Inflammatory macrophage (primary cell): ENCODE measurements around the gene GATD1.

Experiments used
- DNase-seq, 2 donors: peaks; one replicate each; pipeline ENCODE4 v3.0.0-alpha.2; 2020 to 2022

The GATD1 gene

DNA sequence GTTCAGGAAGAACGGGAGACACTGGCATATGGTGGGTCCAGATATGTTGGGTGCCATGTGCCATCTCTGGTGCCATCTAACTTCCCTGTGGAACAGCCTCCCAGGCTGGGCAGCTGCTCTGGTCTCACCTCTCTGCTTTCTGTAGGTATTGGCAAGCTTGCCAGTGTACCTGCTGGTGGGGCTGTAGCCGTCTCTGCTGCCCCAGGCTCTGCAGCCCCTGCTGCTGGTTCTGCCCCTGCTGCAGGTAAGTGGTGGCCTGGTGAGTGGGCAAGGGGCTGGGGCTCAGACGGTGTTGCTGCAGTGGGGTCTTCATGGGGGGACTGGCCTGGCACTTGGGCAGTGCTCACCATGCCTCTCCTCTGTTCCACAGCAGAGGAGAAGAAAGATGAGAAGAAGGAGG lies 35.1 kb upstream of the GATD1 start:
- no peak for DNase-seq

DNA sequence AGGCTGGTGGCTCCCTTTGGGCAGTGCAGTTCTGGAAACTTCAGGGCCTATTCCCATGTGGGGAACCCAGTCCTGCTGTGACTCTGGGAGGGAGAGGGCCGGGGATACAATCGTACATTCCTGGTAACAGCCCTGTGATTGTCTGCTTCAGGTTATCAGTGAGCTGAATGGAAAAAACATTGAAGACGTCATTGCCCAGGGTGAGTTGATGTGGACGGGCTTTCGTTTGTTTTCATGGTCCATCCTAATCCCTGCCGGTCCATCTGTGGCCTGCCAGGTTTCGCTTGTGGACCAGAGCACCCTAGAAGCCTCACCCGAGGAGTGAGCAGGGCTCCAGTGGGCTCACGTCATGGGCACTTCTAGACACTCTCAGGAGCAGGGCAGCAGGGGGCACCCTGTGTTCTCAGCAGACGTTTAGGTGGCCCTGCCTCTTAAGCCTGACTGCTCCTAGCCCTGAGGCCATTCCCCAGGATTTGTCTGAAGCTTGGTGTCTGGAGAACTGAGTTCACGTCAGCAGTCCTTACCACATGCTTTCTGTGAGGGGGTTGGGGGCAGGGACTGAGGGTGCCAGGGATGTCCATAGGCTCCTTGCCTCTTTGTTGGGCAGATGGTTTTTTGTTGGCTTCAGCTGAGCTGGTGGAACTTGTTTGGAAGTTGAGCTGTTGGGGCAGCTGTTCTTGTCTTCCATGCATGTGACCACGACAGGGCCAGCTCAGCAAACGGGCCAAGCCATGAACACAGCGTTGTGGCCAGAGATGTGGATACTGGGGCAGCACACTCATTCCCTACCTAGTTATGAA lies 34.4 kb upstream of the GATD1 start:
- DNase-seq, result no peak

DNA sequence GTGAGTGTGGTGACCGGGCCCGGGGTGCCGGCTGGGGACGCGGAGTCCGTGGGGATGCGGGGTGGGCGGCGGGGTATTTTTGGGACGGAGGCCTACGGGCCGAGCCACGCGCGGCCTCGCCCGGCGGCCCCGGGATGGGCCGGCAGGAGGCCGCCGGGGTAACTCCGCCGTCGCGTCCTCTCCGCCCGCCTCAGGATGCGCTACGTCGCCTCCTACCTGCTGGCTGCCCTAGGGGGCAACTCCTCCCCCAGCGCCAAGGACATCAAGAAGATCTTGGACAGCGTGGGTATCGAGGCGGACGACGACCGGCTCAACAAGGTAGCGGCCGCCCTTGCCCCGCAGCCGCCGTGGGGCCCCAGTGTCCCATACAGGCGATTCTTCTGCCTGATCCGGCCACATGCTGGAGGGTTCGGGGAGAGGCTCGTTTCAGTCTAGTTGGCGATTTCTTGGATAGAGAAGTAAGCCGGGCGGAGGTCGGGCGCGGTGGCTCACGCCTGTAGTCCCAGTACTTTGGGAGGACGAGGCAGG lies 32.8 kb upstream of the GATD1 start:
- peak in 1 of 2 donors; percentile 29 for DNase-seq

DNA sequence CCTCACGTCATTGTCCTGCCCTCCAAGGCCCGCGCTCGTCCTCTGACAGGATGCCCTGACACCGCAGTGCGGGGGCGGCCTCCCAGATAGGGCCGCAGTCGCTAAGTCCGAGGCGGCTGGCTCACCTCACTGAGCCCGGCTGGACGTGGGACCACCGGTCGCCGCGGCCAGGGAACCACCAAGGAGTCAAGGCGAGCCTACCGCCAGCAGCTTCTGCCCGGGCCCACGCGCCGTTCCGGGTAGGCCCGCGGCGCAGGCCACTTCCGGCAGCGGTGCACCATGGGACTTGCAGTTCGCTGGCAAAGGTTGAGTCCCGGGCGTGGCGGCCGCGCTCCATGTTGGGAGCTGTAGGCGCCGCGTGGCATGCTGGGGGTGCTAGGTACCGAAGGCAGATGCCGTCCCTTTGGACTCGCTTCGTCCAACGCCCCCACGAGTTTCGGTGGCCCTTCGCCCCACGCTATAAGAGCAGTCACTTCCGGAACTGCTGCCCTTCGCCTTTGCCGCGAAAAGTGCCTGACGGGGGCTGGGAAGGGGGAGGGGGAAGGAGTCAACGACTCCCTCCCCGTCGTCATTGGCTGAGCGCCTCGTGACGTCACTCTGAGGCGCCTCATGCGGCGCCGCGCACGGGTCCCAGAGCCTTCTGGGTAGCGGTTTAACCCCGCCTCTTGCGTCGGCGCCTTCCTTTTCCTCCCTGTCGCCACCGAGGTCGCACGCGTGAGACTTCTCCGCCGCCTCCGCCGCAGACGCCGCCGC lies 32.2 kb upstream of the GATD1 start, which contains the start of gene RPLP2:
Gene RPLP2 (plus strand): TSS at position 681 of the 753 bp plus-strand sequence. CDS start 268 bp downstream, outside the sequence.
- DNase-seq, result peak; percentile 98 to 99

DNA sequence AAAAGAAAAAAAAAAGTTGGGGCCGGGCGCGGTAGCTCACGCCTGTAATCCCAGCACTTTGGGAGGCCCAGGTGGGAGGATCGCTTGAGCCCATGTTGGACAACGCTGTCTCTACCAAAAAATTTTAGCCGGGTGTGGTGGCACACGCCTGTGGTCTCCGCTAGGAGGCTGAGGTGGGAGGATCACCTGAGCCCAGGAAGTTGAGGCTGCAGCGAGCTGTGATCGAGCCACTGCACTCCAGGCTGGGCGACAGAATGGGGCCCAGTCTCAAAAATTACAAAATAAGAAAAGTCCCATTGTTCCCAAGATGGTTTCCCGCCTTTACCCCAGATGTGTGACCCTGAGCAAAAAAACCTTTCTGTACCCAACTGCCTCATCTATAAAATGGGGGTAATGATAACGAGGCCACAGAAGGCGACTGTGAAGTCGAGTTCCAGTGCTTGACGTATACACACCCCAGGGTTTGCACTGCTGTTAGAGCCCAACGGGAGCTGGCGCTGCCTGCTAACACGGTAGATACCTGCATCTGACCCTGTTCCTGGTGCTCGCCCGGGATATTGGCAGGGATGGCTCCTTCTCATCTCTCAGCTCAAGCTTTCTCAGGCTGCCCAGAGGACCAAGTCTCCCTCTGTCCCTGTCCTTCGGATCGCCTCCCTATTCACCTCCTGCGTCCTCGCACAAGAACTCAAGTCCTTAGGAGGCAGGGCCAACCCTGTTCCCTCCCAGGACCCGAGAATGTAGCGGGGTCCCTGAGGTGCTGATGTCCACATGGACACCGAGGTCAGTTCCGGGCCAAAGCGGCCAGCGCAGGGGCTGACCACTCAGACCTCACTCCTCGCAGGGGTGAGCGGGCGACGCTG lies 31.4 kb upstream of the GATD1 start:
- DNase-seq, result no peak

DNA sequence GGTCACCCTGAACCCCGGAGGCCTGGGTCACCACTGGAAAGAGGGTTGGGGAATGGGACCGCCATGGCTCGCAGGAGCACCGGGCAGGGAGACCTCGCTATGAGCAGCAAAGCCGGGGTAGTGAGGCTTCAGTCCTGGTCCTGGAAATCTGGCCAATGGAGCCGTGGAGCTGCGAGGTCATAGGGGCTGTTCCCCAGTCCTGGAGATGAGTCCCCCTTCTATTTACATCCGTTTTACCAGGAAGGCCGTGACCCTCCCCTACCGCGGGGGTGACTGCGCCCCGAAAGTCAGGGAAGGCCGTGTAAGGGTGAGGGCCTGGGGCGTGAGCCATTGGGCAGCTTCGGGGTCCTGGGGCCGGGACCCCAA lies 27.3 kb upstream of the GATD1 start:
- DNase-seq, result no peak

DNA sequence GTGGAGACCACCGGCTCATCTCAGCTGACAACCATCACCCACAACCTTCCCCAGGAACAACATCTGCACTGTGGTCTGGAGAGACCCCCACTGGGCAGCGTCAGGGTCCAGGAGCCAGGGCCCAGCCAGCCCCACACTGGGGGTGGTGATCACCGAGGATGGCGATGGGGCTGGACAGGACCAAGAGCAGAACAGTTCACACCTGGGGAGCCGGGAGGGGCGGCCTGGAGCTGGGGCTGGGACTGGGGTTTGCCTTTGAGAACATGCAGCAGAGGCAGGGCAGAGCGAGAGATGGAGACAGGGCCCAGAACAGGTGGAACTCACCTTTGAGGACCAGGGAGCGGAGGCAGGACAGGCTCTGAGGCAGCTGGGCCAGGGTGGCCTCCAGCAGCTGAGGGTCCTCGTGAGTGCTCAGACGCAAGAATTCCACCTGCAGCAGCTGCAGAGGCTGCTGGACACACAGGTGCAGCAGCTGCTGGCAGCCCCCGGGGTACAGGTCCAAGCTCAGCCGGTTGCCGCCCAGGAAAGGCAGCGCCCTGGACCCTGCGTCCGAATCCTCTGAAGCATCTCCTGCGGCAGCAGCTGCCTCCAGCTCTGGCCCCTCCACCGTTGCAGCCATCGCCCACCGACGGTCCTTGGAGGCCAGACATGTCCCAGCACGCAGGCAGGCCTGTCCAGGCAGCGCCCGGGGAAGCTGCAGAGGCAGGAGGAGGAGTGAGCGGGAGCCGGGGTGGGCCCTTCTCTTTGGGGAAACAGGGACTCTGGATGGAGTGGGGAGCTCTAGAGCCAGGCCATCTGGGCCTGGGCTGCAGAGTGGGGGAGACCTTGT lies 26.7 kb upstream of the GATD1 start:
- no peak for DNase-seq

DNA sequence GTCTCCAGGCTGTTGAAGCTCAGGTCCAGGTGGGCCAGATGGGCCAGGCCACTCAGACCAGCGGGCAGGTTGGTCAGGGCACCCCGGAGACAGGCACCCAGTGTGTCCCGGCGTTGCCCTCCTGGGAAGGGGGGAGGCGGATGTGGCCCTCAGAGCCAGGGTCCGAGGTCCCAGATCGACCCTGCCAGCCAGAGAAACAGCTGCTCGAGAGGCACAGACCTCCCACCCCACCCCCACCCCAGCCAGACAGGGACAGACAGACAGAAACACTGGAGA lies 26.1 kb upstream of the GATD1 start:
- no peak for DNase-seq

DNA sequence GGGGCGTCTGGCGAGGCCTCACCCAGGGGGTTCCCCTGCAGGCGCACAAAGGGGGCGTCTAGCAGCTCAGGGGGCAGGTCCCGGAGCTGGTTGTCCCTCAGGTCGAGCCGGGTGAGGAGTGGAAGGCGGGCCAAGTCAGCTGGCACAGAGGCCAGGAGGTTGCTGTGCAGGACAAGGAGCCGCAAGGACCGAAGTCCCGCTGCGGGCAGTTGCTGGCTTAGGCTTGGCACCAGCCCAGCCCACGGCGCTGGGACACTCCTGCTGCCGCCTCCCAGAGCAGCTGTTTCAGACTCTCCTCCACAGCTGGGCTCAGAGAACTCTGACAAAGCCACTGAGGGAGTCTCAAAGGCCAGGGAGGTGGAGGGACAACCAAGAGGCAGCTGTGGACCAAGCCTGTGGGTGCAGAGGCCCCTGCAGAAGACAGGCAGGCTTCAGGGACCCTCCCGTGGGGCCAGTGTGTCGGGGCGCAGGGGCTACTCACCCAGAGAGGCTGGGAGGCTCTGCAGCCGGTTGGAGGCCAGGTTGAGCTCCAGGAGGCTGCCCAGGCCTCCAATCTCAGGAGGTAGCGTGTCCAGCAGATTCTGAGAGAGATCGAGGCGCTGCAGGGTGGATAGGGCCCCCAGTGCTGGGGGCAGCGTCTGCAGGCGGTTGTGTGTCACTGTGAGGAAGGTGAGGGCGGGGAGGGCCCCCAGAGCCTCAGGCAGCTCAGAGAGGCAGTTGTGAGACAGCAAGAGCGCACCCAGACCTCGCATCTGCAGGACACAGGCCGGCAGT lies 25.6 kb upstream of the GATD1 start:
- DNase-seq, result no peak

DNA sequence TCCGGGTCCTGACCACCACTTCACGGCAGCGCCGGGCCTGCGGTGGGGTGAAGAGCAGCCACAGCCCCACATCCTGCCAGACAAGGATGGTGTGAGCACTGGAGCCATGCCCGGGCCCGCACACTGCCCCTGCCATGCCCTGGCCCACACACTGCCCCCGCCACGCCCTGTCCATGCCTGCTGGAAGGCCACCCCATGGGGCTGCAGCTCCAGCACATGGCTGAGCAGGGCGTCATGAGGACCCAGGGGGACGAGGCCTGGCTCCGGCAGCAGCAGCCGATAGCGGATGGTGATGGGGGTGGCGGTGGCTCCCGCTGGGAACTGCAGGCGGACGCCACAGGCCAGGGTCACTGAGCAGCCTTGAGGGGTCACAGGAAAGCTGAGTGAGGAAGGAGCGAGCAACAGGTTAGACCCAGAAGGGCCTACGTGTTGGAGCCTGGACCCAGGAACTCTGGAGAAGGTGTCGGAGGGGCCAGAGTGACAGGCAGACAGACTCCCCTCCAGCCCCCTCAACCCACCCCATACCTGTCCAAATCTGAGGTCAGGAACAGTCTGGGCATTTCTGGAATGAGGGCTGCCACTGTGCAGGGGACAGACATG lies 24.8 kb upstream of the GATD1 start:
- no peak for DNase-seq

DNA sequence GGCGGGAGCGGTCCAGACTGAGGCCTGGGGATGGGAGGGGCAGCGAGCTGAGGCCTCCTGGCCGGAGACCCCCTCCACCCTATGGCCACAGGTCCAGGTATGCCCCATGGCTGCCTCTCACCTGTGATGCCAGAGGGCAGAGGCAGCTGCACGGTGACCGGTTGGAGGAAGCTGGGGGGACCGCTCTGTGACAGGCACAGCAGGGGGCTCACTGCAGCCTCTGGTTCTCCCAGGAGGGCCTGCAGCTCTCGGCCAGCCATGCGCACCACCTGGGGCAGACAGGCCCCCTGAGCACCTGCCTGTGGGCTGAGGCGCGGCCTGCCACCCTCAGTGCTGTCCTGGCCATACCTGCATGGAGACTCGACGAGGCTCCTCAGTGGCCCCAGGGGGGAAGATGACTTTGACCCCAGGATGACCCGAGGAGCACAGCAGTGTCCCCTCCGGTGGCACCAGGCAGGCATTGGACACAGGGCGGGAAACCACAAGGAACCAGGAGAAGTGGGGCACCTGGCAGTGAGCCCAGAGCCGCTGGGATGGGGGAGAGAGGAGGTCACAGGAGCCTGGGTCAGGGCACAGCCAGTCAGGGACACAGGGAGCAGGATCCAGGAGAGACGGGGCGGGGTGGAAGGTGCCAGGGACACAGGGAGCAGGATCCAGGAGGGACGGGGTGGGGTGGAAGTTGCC lies 24.0 kb upstream of the GATD1 start:
- DNase-seq, result no peak

DNA sequence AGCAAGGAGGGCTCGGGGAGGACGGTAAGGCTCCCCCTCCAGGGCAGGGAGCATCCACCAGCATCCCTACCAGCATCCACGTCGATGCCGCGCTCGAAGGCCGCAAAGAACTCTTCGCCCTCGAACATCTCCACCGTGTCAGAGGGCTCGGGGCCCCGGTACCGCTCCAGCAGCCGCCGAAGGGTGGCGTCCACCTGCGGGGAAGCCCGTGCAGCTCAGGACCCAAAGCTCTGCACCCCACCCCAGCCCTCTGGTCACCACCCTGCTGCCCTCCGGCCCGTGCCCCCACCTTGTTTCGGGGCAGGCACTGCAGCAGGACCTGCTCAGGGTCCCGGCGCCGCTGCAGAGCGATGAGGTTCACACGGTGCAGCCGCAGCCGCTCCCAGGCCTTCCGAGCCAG lies 23.2 kb upstream of the GATD1 start:
- DNase-seq, result no peak

DNA sequence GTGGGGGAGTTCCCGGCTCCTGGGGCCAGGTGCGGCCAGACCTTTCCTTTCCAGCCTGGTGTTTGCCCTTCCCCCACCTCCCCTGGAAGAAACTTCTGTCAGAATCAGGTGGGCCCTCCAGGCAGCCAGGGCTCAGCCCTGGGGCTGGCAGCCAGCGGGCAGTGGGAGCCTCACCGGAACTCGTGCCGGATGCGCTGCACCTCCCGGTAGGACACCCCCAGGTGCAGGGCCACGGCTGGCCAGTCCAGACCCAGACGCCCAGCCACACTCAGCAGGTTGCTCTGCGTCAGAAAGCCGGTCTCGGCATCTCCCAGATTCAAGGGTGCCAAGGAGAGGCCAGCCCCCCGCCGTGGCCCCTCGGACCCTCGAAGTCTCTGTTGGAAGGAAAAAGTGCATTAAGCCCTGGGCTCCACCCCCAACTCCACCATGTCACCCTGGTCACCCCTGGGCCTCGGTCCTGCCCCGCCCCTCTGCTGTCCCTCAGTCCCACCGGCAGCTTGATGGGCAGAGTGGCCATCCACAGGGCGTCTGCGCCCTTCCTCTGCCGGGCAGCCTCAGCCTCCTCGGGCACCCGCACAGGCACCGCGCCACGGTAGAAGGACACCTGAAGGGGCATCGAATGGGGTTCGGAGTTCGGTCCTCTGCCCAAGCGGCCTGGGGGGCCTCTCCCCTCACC lies 22.5 kb upstream of the GATD1 start:
- no peak for DNase-seq

DNA sequence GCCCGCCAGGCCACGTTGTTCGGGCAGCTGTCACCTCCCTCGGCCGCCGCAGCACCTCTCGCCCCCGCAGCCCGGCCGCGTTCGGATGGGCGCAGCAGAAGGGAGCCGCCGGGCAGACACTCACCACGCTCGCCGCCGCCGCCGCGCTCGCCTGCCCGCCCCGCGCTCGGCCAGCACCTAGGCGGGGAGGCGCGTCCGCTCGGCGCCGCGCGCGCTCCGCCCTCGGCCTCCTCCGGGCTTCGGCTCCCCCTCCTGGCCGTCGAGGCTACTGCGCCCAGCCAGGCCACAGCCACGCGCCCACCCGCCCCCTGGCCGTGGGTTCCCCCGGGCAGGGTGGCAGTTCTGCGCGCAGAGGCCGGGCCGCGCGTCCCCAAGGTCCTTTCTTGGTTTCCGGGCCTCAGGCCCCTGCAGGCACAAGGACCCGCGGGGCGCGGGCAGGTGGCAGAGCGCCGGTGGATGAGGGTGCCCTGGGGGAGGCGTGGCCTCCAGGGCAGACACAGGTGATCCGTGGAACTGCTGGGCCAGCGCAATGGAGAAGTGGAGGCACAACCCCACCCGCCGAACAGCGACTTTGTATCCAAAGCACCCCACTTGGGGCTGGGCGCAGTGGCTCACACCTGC lies 20.9 kb upstream of the GATD1 start, which contains the start of gene SLC25A22:
Gene SLC25A22 (minus strand): TSS at position 189 of the 621 bp plus-strand sequence. CDS start 3,275 bp downstream, outside the sequence.
- peak; percentile 82 to 86 for DNase-seq

DNA sequence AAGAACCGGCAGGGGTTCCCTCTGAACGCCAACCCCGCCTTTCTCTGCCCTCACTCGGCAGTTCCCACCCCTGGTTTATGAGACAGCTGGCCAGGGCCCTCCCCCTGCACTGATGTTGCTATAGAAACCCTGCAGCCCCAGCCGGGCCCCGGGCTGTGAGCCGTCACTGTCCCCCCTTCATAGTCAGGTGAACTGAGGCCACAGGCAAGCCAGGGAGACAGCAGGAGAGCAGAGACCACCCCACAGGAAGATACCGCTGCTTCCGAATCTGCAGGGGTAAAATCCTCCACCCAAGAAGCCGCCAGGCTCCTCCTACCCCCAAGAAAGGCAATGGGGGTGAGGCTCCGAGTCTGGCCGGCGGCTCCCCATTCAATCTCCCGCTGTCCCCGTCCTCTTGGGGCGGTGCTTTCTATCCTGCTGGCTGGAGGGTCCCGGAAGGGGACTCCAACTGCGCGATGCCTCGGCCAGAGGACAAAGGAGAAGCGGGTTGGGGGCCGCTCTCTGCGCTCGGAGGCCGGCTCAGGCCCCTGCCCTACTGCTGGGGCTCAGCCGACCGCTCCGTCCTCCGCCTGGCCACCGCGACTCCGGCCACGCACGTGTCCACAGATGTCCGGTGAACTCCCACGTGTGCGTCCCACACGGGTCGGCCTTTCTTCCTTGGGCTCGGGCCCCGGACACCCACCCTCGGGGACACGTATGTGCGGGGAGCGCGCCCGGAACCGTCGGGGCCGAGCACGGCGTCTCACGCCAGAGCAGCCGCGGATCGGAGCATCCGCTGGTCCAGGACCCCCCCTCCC lies 20.2 kb upstream of the GATD1 start:
- DNase-seq, result peak; percentile 67 to 72

DNA sequence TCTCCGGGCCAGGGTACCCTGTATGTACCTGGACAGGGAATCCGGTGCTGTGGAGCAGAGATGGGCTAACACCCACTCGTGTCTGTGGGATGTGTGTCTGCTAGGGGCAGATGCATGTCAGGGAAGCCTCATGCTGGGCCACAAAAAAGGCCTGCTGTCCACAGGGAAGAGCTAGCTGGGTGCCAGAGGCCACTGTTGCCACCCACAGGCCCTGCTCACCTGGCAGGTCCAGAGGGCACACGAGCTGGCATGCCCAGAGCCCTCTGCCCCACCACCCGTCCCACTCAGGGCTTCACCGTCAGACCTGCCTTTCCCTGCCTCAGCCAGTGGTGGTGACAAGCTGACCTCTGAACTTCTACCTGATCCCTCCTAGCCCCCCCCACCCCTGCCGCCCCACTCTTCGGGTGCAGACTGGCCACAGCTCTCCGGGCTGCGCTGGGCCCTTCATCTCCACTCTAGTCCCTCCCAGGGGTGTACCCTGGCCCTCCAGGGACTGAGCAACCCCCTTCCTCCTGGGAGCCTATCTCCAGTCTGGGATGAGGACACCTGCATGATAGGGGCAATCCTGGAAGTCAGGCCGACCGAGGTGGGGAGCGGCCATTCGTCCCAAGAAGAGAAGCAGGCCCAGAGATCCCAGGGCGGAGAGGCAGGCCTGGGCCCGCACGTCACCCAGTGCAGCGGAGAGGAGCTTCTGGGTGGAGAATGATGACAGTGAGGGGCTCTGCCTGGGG lies 19.4 kb upstream of the GATD1 start:
- no peak for DNase-seq
